Astrocyte of the hippocampus (primary cell): ENCODE data around the gene SLC37A1.

ENCODE experiments used
- DNase-seq: peaks from one replicate; pipeline ENCODE4 v3.0.0; 2011; ENCODE audit warnings: low read depth, low spot score

Gene SLC37A1

DNA sequence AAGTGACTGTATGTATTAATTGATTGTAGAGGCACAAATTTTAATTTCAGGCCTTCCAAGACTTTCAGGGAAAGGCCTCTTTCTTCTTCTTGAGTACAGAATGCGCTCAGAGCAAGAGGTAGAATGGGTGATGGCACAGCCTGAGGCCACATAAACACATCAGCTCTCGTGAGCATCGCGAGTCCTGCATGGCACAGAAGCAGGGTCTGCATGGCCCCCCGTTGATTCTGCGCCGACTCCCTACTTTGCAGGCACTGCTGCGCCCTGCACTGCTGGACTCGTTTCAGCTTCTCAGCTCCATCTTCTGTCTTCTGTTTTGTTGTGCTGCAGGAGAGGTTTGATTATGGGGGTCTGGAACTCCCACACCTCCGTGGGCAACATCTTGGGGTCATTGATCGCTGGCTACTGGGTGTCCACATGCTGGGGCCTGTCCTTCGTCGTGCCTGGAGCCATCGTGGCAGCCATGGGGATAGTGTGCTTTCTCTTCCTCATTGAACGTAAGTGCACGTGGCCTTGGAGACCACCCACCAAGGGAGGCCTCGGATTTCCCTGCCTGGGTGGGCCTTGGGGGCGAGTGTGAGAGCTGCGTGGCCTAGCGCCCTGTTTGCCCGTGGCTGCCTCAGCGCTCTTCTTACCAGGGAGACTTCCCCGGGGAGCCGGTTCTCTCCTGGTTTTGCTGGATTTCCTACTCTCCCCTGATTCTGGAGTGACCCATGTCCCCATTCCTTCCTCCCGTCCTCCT lies 29.6 kb downstream of the SLC37A1 start:
- DNase-seq: no peak

DNA sequence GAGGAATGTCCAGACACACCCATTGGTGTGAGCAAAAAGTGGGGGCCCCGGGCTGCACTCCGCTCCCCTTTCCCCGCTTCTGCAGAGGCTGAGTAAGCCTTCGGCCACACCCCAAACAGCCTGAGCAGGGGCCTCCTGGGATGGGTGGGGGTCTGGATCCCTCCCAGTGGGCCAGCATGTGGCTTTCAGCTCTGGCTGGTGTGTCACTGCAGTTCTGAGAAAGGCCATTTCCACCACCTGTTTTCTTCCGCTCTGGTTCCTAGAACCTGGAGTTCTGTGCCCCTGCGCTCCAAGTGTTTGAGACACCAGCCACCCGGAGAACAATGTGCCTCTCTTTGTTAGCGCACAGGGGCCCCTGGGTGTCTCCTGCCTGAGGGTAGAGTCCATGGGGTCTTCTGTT lies 30.9 kb downstream of the SLC37A1 start:
- DNase-seq: no peak

- no peak for DNase-seq
Measured at GRCh38 chr21:42545317-42545716, 31.7 kb downstream of the SLC37A1 start.

GRCh38 chr21:42545745-42546144 lies 32.1 kb downstream of the SLC37A1 start:
- no peak for DNase-seq

DNA sequence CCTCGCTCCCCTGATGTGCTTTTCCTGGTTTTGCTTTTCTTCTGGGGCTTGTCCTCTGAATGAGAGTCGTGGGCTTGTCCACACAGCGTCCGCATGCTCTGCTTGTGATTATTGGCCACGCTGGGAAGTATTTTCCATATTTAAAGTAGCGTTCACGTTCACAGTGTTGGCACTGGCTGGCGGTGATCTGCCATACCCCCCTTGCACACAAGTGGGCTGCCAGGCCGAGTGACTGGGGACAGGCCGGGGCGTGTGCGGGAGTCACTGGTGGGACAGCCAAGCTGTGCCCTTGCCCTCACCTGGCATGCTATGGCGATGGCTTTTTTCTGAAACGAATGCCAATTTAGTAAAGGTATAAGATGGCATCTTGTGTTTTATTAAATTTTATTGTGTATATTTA lies 32.8 kb downstream of the SLC37A1 start:
- no peak for DNase-seq

DNA sequence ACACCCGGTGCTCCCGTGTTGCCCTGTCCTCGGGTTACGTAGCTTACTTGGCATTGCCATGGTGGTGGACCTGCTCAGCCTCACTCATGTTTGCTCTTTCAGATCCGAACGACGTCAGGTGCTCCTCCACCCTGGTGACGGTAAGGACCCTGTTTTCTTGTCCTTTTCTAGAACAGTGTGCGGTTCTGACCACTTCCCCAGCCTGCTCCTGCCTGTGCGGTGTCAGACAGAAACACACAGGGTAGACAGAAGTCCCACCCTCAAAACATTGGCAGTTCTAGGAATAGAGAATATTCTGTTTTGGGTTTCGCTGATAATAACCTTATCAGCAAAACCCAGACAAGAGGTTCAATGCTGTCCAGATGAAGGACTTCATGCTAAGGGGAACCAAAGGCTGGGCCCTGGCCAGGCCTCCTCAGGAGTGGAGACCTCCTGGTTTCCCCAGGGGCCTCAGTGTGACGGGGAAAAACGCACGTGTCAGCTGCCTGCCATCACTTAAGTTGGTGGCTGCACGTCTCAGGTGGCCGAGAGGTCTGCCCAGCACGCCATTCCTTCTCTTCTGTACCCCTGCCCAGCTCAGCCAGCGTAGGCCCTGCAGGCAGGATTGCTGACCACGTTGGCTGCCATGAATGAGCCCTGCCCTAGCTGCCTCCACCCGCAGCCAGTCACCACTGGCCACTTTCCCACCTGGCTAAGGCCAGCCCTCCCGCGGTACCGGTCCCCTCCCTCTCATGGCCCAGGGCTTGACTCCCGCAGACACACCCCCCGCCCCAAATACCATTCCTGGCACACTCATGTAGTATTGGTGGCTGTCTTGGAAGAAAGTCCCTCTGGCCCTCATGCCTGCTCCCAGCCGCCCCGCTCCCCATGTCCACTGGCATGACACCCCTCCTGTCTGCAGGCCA lies 33.6 kb downstream of the SLC37A1 start:
- DNase-seq: no peak

DNA sequence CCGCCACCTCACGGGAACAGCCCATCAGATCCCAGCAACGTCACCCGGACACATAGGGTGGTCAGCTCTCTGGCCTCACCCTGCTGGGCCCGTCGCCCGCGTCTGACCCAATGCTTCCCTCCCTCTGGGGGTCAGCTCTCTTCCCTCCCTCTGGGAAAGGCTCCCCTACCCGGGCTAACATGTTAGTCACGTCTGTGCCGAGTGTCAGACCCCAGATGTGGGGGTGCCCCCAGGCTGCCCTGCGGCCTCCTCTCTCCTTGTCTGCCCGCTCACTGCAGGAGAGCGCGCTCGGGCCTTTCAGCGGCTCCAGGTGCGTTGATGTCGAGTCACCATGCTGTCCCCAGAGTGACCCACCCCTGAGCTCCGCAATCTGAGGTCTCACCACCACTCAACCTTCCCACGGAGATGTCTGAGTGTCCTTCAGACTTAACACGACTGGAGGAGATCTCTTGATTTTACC lies 34.3 kb downstream of the SLC37A1 start:
- no peak for DNase-seq

DNA sequence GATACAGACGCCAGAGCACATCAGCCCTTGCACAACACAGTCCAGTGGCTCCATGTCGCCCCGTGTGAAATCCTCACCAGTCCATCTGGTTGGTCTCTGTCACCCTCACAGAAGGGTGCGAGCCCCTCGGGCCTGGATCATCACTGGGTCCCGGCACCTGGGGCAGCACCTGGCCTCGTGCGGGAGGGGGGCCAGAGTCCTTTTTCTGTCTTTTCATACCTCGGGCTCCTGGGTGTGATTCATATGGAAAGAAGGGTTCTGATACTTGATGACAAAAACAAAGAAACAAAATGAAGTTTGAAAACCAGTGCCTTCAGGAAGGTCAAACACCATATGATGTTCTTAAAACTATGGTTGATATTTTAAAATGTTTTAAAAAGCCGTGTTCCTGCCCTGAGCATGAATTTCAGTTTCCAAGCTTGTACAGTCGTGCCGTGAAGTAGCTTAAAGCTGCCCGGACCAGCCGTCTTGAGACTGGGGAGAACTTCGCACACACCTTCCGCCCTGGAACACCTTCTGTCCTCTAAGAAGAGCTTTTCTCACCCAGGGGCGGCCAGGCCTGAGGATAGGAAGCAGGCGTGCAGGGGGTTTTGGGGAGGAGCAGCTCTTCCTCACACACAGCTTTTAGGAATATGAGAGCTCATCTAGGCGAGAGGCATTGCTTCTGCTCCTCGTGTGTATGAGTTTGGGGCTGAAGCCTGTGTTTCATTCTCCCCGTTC lies 35.2 kb downstream of the SLC37A1 start:
- DNase-seq: no peak

GRCh38 chr21:42550817-42551216 lies 37.2 kb downstream of the SLC37A1 start:
- no peak for DNase-seq

DNA sequence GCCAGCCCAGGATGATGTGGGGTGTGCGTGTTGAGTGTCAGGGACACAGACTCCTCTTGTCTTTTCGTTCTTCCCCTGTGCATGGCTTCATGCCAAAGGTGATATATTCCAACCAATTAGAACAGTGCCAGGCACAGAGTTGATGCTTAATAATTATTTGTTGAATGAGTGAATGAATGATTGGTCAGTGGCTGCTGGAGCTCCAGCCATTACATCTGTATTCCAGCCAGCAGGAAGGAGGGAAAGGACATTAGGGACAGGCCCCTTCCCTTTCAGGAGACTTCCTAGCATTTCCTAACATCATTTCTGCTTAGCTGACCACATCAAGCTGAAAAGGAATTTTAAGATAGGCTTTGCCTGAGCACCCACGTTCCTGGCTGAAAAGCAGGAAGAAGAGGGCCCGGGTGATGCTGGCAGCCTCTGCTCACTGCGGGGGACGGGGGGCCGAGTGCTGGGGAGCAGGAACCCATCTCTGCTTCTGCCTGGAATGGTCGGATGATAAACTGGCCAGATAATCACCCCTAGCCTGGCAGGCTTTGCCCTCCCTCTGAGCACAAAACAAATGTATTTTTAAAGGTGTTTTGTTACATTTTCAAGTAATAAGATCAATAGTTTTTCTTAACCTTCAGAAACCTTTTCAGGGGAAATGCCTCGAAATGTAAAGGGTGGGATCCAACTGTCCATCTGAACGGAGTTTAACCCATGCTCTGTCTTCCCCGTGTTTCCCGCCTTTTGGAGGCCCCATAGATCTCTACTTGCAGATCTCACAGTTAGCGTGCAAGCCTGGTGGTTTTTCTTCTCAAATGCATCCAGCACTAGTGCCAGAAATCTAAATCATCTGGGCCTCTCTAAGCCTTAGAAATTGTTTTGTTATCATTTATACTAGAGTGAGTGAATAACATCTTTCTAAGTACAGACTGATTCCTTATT lies 39.0 kb downstream of the SLC37A1 start:
- DNase-seq: no peak

DNA sequence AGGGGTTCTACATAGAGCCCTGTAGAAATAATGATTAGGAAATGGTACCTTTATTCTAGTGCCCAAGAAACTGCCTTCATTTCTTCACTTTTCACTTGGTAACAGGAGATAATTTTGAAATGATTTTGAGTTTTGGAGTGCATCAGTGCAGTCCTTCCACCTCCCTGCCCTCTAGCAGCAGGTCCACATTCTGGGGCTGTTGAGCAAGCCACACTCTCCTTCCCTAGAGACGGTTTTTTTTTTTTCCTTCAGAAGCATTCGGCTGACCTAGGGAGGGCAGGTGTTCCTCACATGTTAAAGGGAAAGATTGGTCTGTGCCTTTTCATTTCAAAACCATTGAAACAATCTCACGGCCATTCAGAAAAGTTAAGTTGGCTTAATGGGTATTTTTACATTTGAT lies 39.8 kb downstream of the SLC37A1 start:
- DNase-seq: no peak

GRCh38 chr21:42554251-42554961 lies 40.8 kb downstream of the SLC37A1 start:
- DNase-seq: no peak

DNA sequence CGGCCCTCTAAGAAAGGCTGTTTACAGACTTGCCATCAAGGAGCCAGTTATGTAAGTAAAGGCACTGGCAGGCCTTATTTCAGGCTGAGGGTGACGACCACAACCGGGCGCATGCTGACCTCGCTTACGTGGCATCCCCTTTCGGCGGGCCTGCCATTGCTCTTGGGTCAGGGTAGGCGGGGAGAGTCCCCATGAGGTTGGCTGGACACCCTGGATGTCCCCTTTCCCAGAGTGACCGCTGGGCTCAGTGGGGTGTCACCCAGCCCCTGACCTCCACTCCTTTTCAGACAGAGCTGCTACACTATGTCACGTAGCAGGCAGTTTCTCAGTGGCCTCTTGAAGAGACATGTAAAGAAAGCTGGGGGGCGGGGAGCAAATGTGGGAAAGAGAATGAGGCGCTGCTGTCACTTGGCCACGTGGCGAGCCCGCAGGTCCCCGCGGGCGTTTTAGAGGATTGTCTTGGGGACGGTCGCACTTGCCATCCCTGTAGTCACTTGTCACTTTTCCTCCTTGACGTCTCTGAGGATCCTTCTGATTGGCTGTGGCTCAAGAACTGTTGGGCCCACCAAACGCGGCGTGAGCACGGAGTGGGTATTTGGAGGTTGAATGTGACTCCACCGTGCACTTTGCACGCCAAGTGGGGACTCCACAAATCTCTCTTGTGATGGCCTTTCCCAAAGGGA lies 42.2 kb downstream of the SLC37A1 start:
- DNase-seq: no peak

DNA sequence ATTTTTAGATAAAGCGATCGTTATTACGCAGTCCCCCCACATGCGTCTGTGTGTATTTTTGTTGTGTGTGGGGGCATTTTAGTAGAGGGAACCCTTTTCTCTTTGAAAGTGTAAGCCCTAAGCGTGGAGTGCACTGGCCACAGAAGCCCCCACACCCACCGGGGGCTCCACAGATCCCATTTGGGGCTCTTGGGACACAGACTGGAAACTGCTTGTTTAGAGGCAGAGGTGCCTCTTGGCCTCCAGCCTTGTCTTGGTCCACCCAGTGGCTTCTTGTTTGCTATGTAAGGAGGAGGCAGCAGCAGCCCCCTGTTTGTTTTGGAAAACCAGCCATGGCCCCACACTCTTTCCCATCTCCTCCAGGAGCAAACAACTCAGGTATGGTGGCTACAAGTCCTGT lies 42.8 kb downstream of the SLC37A1 start:
- DNase-seq: no peak

- DNase-seq: no peak
Measured at GRCh38 chr21:42556960-42557359, 43.3 kb downstream of the SLC37A1 start.

DNA sequence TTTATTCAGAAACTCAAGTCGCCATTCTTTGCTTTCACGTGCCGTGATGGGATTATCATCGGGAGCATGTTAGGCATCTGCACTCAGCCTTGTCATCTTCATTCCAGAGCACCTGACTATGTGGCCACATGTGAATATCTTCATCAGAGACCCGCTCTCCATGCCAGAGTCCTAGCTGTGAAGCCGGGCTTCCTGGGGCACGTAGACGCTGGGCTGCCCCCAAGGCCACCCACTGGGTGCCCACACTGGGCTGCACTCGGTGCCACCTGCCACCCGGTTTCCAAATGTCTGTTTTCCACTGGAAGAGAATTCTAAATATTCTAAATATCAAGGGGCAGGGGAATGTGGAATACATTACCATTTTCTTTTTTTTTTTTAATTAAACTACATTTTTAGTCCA lies 43.8 kb downstream of the SLC37A1 start:
- no peak for DNase-seq

- no peak for DNase-seq
Measured at GRCh38 chr21:42558368-42558767, 44.7 kb downstream of the SLC37A1 start.

DNA sequence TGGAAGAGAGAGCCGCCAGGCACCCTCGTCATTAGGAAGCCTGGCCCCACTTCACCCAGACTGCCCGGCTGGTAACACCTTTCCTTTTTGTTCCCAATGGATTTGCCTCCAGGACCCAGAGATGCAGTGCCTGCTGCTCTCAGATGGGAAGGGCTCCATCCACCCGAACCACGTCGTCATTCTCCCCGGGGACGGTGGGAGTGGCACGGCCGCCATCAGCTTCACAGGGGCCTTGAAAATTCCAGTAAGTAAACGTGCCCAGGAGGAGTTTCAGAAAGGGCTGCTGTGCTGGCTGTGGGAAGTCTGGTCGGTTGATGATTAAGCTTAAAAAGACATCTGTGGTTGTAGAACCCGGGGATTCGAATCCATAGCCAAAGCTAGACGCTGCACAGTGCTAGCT lies 45.2 kb downstream of the SLC37A1 start:
- DNase-seq: no peak

DNA sequence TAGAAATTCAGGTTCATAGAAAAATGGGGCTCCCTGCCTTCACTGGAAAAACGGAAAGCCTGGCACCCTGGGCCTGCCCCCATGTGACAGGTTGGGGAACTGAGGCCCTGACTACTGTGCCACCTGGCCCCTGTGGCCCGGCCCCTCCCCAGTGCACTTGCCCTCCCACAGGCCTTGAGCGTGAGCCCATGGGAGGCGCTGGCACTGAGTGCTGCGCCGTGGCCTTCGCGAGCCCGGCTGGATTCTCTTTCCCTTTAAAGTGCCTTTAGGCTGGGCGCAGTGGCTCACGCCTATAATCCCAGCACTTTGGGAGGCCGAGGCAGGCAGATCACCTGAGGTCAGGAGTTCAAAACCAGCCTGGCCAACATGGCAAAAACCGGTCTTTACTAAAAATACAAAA lies 45.7 kb downstream of the SLC37A1 start:
- no peak for DNase-seq
